RWPE2 (cell line): ENCODE data around the gene GDF2.

Experiments
- ATAC-seq: fragments of 200-7000 bp; cut with Tn5 transposase; 3 replicates; pipeline ENCODE4 v1.9.1; 2021; ENCODE audit warnings: low read depth
- DNase-seq: peaks from one replicate; pipeline ENCODE4 v3.0.0-alpha.2; 2020; ENCODE audit warnings: low spot score
- H3K27ac ChIP-seq: fragments of 450-650 bp; 2 replicates; pipeline ENCODE4 v1.5.1; 2017; ENCODE audit warnings: mild to moderate bottlenecking; ENCODE audit not compliant: poor library complexity, severe bottlenecking
- H3K27me3 ChIP-seq: fragments of 250-450 bp; sonication (Bioruptor Pico); 2 replicates; pipeline ENCODE4 v1.5.1; 2021; ENCODE audit warnings: mild to moderate bottlenecking, moderate library complexity; ENCODE audit not compliant: insufficient read depth, poor library complexity, severe bottlenecking
- H3K36me3 ChIP-seq: fragments of 250-450 bp; sonication (Bioruptor Pico); 2 replicates; pipeline ENCODE4 v1.5.1; 2020; ENCODE audit warnings: low read depth, mild to moderate bottlenecking, moderate library complexity
- H3K4me1 ChIP-seq: fragments of 250-450 bp; sonication (Bioruptor Pico); 2 replicates; pipeline ENCODE4 v1.5.1; 2021; ENCODE audit warnings: mild to moderate bottlenecking, moderate library complexity; ENCODE audit not compliant: insufficient read depth, poor library complexity, severe bottlenecking
- H3K4me3 ChIP-seq: fragments of 250-450 bp; sonication (Bioruptor Pico); 2 replicates; pipeline ENCODE4 v1.5.1; 2021; ENCODE audit warnings: mild to moderate bottlenecking, moderate library complexity; ENCODE audit not compliant: severe bottlenecking
- H3K9me3 ChIP-seq: fragments of 250-450 bp; sonication (Bioruptor Pico); 2 replicates; pipeline ENCODE4 v1.5.1; 2021; ENCODE audit warnings: mild to moderate bottlenecking, moderate library complexity; ENCODE audit not compliant: severe bottlenecking
- CTCF ChIP-seq: fragments of 450-650 bp; IDR thresholded peaks from one replicate; pipeline ENCODE4 v1.5.1; 2017; ENCODE audit warnings: mild to moderate bottlenecking, moderate library complexity; ENCODE audit not compliant: poor library complexity, severe bottlenecking

GDF2 gene

GRCh38 chr10:47374611-47375536 is 52.6 kb downstream of the GDF2 start:
- Histone ChIP-seq H3K27ac (no peak overlapping the region), H3K9me3 (no peaks in the 10 kb centered on the region), H3K27me3 (no peaks in the 10 kb centered on the region), H3K36me3 (no peaks in the 10 kb centered on the region), H3K4me1 (no peaks in the 10 kb centered on the region), H3K4me3 (no peak overlapping the region)
- DNase-seq (no peak), ATAC-seq (no peak)
- no peak for TF ChIP-seq CTCF

- Histone ChIP-seq H3K4me1 (no peaks in the 10 kb centered on the region), H3K27me3 (no peaks in the 10 kb centered on the region), H3K27ac (no peak overlapping the region), H3K9me3 (no peaks in the 10 kb centered on the region), H3K36me3 (no peaks in the 10 kb centered on the region), H3K4me3 (no peak overlapping the region)
- no peak for DNase-seq
- no peak for ATAC-seq
- no peak for TF ChIP-seq CTCF
Observed at GRCh38 chr10:47376522-47377220, 54.4 kb downstream of the GDF2 start.
